ENCODE measurements around the gene MYO9B.

MYO9B gene

GRCh38 chr19:17116996-17117702 is 41.6 kb downstream of the MYO9B start:
- no peak for TF ChIP-seq CTCF (IDR thresholded peaks at IDR 0.05)
- peak overlapping the region; percentile 45 to 70 for H3K27ac ChIP-seq

GRCh38 chr19:17118957-17119356 is 43.4 kb downstream of the MYO9B start:
- TF ChIP-seq CTCF (IDR thresholded peaks at IDR 0.05), result no peak
- Histone ChIP-seq H3K27ac (no peak overlapping the region), H3K4me3 (no peak overlapping the region)
- no peak for DNase-seq (ENCODE audit: low spot score)

More at GRCh38 chr19:17116996-17117702, 41.6 kb downstream of the MYO9B start:
- no peak for DNase-seq (ENCODE audit: low spot score)
- H3K4me3 ChIP-seq, result no peak overlapping the region

- H3K27ac ChIP-seq, result peak overlapping the region; percentile 54 to 84
- H3K4me3 ChIP-seq, result no peak overlapping the region
- DNase-seq (ENCODE audit: low spot score), result no peak
- no peak for TF ChIP-seq CTCF (IDR thresholded peaks at IDR 0.05)
These were observed 46.2 kb downstream of the MYO9B start for GRCh38 chr19:17121736-17122293.

- H3K27ac ChIP-seq, result peak overlapping the region in 1 of 2 donors; percentile 10
- H3K4me3 ChIP-seq, result no peak overlapping the region
- TF ChIP-seq CTCF (IDR thresholded peaks at IDR 0.05), result no peak
- no peak for DNase-seq (ENCODE audit: low spot score)
These were observed 47.5 kb downstream of the MYO9B start for GRCh38 chr19:17123041-17123440.

- H3K27ac ChIP-seq, result peak overlapping the region in 1 of 2 donors; percentile 44
- no peak for DNase-seq (ENCODE audit: low spot score)
- no peak overlapping the region for H3K4me3 ChIP-seq
- no peak for TF ChIP-seq CTCF (IDR thresholded peaks at IDR 0.05)
These were observed 48.4 kb downstream of the MYO9B start for GRCh38 chr19:17124025-17124424.

- no peak for DNase-seq (ENCODE audit: low spot score)
- Histone ChIP-seq H3K4me3 (peak overlapping the region; percentile 46), H3K27ac (peak overlapping the region; percentile 75 to 94)
- no peak for TF ChIP-seq CTCF (IDR thresholded peaks at IDR 0.05)
These were observed 49.6 kb downstream of the MYO9B start for GRCh38 chr19:17125062-17125727.

Measured in coronary artery (tissue), 2 donors.